Right cardiac atrium (tissue), 5 donors: ENCODE measurements around the gene CETP. TPM values are rescaled to one million over a fixed set of nuclear protein-coding genes. Genes with fewer than 3 reads are reported as not detected.

Experiments
- ATAC-seq, 2 donors: fragments of 200-7000 bp; cut with Tn5 transposase; one replicate each; pipeline versions ENCODE4 v1.8.0 to v1.9.1; 2020; ENCODE audit warnings: moderate library complexity in 2 of 2, mild to moderate bottlenecking in 1 of 2
- DNase-seq, 3 donors: peaks; one replicate each; pipeline ENCODE4 v3.0.0-alpha.2; 2020
- H3K27ac ChIP-seq: one replicate; pipeline ENCODE4 v1.5.1; 2013; ENCODE audit warnings: mild to moderate bottlenecking, low read length, control low read depth, moderate library complexity
- H3K27me3 ChIP-seq: one replicate; pipeline ENCODE4 v1.6.1; 2013; ENCODE audit not compliant: control insufficient read depth, insufficient read depth
- H3K4me1 ChIP-seq: one replicate; pipeline ENCODE4 v1.6.1; 2013; ENCODE audit warnings: low read length; ENCODE audit not compliant: control insufficient read depth, insufficient read depth
- H3K4me3 ChIP-seq: one replicate; pipeline ENCODE4 v1.5.1; 2013; ENCODE audit warnings: low read length, control low read depth
- H3K9me3 ChIP-seq: one replicate; pipeline ENCODE4 v1.6.1; 2013; ENCODE audit warnings: low read length; ENCODE audit not compliant: control insufficient read depth
- WGBS: extraction: QIAGEN DNeasy Blood & Tissue Kit; methylation state at CpG from one replicate; pipeline ENCODE4 v1.1.7; 2013; 5-methylcytosine and 5-hydroxymethylcytosine counted together
- intact Hi-C, 4 donors: fragments of 100-400 bp; cut with DNase I; formaldehyde crosslinking; loops; one replicate each; pipeline versions ENCODE4 v1.11.0 to v1.14.0; 2022 to 2023
- polyA plus RNA-seq: library from polyadenylated mRNA; stranded (reverse); fragments of 200-250 nt; gene quantifications from one replicate; pipeline ENCODE4 v1.2.3, GENCODE V29; 2013
- total RNA-seq, 4 donors: library from RNA; stranded (reverse); fragmentation: NEBNext Ultra II Directional; extraction: Animal tissue kit (Norgen Biotek cat#: 25700); gene quantifications; one replicate each; pipeline ENCODE4 v1.2.1, GENCODE V29; 2021
- donor health status: healthy with polysubstance abuse.
- donor health status: DM: no; HTN: yes; CAD: no.
- donor health status: DM: no; HTN: no; CAD: no.
- donor health status: DM: no; HTN: yes; CAD: no; lungs with severe emphysema.
- donor health status: DM: yes; HTN: yes; CAD: no.

CETP gene
- total and polyA plus RNA-seq, 5 donors, result 0.34 to 0.59 (median 0.46) TPM; not detected in 2

DNA sequence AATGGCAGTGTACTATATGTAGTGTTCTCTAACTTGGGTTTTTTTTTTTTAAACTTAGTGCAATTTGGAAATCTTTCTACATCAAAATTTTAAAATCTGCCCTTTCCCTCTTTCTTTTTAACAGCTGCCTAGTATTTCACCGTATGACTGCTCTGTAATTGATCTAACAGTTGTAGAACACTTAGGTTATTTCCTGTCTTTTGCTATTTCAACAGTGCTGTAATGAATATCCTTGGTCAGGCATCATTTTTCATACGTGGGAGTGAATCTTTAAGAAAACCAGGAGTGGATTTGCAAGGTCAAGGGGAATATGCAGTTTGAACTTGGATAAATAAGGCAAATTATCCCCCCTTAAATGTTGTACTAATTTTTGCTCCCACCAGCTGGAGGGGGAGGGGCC lies 31.5 kb downstream of the CETP start:
- H3K27ac ChIP-seq, result no peak overlapping the region
- WGBS, result 41% methylated on average over 2 of the region's 2 CpGs

DNA sequence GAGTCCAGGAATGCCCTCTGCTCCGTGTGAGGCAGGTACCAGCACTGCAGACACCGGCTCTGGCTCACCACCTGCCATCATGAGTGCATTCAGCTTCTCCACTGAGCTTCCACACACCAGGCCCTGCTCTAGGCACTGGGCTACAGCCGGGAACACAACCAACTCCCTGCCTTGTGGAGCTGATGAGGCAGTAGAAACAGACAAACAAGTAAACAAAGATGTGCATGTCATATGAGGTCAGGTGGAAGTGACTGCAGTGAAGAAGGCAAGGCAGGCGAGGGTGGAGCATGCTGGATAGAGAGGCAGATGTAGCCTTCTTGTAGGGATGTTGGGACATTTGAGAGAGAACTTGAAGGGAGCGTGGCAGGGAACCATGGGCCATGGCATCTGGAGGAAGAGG lies 32.6 kb downstream of the CETP start:
- Histone ChIP-seq H3K4me3 (no peak overlapping the region), H3K27ac (no peak overlapping the region), H3K4me1 (peaks cover 2% of the 10 kb centered on the region), H3K9me3 (no peaks in the 10 kb centered on the region), H3K27me3 (no peaks in the 10 kb centered on the region)
- no peak for ATAC-seq
- intact Hi-C loops, result no loop called here
- 80% methylated on average over 5 of the region's 5 CpGs for WGBS
- DNase-seq, result no peak

More for the DNA sequence above, 31.5 kb downstream of the CETP start:
- Histone ChIP-seq H3K27me3 (no peaks in the 10 kb centered on the region), H3K4me1 (no peaks in the 10 kb centered on the region), H3K9me3 (no peaks in the 10 kb centered on the region), H3K4me3 (no peak overlapping the region)
- intact Hi-C loops, result no loop called here
- ATAC-seq, result no peak
- DNase-seq, result no peak

DNA sequence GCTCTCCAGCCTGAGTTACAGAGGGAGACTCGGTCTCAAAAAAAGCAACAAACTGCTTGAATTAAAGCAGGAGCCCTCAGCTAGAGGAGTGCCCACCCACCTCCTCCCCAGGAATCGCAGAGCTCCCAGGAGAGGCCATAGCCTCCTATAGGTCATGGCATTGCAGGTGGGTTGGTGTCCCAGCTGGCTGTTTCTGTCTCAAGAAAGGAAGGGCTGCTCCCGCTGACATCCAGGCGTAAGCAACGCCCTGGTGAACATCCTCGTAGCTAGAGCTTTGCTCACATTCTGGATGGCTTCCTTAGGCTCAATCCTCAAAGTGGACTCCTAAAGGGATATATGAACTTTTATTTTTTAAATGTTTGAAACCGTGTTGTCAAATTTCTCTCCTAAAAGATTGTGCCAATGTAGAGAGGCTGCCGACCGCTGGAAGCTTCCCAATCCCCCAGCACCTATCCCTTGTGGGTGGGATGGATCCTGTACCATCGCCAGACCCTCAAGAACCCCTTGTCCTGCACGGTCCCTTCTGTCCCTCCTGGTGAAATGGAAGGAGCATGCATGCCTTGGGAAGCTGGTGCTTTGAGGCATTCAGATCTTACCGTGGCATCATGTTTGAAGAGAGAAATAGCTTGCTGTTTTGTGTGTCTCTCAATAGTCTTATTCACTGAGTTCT lies 33.5 kb downstream of the CETP start:
- no peaks in the 10 kb centered on the region for H3K27me3 ChIP-seq
- H3K27ac ChIP-seq, result no peak overlapping the region
- no peak overlapping the region for H3K4me3 ChIP-seq
- no peak for ATAC-seq
- 72% methylated on average over 12 of the region's 12 CpGs for WGBS
- DNase-seq, result no peak
- intact Hi-C loops, result no loop called here
- peaks cover 4% of the 10 kb centered on the region for H3K4me1 ChIP-seq
- H3K9me3 ChIP-seq, result no peaks in the 10 kb centered on the region

DNA sequence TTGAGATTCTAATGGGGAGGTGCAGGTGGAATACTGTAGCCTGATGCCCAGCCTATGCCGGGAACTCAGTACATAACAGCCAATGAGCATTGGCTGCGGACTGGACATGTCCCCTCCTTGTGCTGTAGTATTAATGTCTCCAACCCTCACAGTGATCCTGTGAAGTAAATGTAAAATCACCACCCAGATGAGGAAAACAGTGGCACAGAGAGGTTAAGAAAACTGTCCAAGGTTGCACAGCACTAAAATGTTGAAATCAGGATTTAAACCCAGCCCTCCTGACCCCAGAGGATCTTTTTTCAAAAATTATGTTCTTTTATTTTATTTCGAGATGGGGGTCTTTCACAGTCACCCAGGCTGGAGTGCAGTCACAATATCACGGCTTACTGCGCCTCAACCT lies 35.5 kb downstream of the CETP start:
- no peak overlapping the region for H3K27ac ChIP-seq
- no peak overlapping the region for H3K4me3 ChIP-seq
- H3K9me3 ChIP-seq, result no peaks in the 10 kb centered on the region
- H3K4me1 ChIP-seq, result peaks cover 8% of the 10 kb centered on the region
- WGBS, result 94% methylated on average over 5 of the region's 5 CpGs
- ATAC-seq, result no peak
- intact Hi-C loops, result no loop called here
- H3K27me3 ChIP-seq, result no peaks in the 10 kb centered on the region
- DNase-seq, result no peak

DNA sequence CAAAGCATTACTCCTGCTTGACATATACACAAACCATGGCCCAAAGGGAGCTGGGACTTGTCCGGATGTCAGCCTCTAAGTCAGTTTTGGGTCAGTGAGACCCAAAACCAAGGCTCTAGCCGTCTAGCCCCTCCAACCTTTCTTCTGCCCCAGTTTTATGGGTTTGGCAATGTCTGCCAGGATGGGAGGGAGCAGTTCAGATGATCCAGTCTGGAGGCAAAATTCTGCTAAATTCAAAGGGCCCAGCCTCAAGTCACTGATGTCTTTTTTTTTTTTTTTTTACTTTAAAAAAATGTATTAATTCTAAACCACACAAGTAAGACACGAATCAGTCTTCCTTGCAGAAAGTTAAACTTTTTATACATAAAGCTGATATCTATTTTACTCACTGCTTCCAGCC lies 36.2 kb downstream of the CETP start:
- 84% methylated on average over 3 of the region's 3 CpGs for WGBS
- peaks cover 8% of the 10 kb centered on the region for H3K4me1 ChIP-seq
- no peak overlapping the region for H3K4me3 ChIP-seq
- H3K9me3 ChIP-seq, result no peaks in the 10 kb centered on the region
- no peaks in the 10 kb centered on the region for H3K27me3 ChIP-seq
- intact Hi-C loops, result no loop called here
- ATAC-seq (no peak), DNase-seq (no peak)
- no peak overlapping the region for H3K27ac ChIP-seq

DNA sequence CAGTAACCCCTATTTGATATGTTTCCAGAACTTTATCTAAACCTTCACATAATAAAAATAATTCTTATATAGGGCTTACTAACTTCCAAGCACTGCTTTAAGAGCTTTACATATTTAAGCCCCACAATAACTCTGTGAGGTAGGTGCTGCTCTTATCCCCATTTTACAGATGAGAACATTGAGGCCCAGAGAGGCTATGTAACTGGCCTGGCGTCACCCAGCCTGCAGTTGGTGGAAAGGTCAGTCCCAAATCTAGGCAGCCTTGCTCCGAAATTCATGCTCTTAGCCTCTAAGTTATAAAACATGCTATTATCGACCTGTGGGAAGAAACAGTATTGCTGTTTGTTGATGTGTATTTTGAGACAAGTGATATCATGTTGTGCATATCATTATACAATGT lies 36.6 kb downstream of the CETP start:
- H3K9me3 ChIP-seq, result no peaks in the 10 kb centered on the region
- 93% methylated on average over 3 of the region's 3 CpGs for WGBS
- H3K4me3 ChIP-seq, result no peak overlapping the region
- H3K27ac ChIP-seq, result no peak overlapping the region
- intact Hi-C loops, result no loop called here
- ATAC-seq, result no peak
- no peak for DNase-seq
- H3K4me1 ChIP-seq, result peaks cover 8% of the 10 kb centered on the region
- no peaks in the 10 kb centered on the region for H3K27me3 ChIP-seq

DNA sequence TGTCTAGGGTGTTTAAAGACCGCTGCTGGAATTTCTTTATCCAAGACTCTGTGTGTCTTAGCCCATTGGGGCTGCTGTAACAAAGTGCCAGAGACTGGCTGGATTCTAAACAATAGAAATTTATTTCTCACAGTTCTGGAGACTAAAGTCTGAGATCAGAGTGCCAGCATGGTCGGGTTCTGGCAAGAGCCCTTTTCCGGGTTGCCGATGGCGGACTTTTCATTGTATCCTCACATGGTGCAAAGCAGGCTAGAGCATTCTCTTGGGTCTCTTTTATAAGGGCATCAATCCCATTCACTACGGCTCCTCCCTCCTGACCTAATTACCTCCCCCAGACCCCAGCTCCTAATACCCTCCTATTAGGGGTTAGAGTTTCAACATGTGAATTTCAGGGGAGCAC lies 37.1 kb downstream of the CETP start:
- DNase-seq (no peak), ATAC-seq (no peak)
- H3K27me3 ChIP-seq, result no peaks in the 10 kb centered on the region
- WGBS, result 70% methylated on average over 6 of the region's 6 CpGs
- no peak overlapping the region for H3K4me3 ChIP-seq
- H3K27ac ChIP-seq, result peak overlapping the region; percentile 9
- H3K4me1 ChIP-seq, result peaks cover 8% of the 10 kb centered on the region
- intact Hi-C loops, result no loop called here
- no peaks in the 10 kb centered on the region for H3K9me3 ChIP-seq

DNA sequence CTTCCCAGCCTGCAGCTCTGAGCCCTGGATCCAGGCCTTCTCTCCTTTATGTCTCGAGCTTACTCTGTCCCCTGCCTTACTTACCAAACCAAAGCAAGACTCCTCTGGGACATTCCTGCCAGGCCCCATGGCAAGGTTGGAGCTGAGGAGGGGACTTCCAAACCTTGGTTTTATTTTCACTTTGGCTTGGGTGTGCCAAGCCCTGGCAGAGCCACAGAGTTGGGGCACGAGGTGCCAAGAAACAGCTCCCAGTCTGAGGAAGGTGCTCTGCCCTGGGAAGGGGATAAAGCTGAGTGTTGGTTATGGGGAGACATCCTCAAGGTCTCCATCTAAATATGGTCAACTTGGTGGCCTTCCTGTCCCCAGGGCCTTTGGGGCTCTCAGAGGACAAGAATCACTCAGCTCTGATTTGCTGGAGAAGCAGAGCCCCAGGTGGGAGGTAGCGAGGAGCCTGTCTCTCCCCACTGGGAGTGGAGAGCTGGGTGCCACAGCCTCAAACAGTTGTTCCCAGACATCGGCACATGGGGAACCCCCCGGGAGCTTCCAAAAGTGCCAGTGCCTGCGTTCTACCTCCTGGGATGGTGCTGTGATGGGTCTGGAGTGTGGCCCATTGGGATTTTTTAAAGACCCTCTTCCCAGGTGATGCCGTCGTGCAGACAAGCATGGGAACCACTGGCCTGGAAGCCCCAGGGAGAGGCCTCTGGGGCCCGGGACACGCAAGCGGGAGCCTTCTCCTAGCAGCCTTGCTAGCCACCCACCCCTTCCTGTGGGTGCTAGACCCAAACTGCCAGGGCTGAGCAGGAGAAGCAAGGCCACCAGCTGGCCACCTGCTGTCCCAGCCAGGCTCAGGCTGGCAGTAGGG lies 37.9 kb downstream of the CETP start:
- H3K9me3 ChIP-seq, result no peaks in the 10 kb centered on the region
- H3K27me3 ChIP-seq, result no peaks in the 10 kb centered on the region
- H3K27ac ChIP-seq, result peak overlapping the region; percentile 2
- no peak overlapping the region for H3K4me3 ChIP-seq
- ATAC-seq (peak in 1 of 2 donors; percentile 9), DNase-seq (no peak)
- WGBS, result 79% methylated on average over 11 of the region's 11 CpGs
- intact Hi-C loops, result no loop called here
- H3K4me1 ChIP-seq, result peaks cover 8% of the 10 kb centered on the region

DNA sequence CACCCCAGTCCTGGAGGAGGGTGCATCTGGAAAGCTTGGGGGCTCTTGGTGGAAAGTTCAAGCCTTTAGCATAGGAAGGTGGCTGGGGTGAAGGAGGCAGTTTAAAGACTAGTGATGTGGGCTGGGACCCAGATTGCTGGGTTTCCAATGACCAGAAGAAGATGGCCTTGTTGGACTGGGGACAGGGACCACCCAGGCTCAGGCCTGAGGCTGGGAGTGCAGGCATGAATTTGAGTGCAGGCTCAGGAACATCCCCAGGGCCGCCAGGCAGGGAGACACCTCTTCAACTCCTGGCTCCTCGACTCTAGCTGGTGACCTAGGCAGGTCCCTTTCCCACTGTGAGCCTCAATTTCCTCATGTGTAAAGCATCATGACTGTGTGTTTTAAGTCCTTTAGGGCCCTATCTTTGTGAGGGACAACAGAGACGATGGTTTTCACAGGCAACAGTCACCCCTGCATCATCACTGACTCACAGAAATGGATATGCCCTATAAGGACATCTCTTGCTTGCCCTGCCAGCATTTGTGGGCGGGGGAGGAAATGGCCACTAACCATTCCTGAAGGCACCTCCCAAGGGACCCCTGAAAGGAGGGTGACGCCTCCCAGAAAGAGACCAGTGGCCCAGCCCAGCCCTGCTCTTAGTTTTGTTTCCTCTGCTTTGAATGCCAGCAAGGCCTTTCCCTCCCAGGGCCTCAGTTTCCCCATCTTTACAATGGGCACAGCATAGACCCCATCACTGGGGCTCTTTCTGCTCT lies 38.7 kb downstream of the CETP start:
- ATAC-seq (peak; percentile 76 to 95), DNase-seq (peak; percentile 87 to 92 (median 88))
- 61% methylated on average over 5 of the region's 5 CpGs for WGBS
- intact Hi-C loops, result no loop called here
- H3K4me1 ChIP-seq, result peaks cover 8% of the 10 kb centered on the region
- H3K27ac ChIP-seq, result peak overlapping the region; percentile 73
- no peaks in the 10 kb centered on the region for H3K27me3 ChIP-seq
- H3K4me3 ChIP-seq, result no peak overlapping the region
- H3K9me3 ChIP-seq, result no peaks in the 10 kb centered on the region

DNA sequence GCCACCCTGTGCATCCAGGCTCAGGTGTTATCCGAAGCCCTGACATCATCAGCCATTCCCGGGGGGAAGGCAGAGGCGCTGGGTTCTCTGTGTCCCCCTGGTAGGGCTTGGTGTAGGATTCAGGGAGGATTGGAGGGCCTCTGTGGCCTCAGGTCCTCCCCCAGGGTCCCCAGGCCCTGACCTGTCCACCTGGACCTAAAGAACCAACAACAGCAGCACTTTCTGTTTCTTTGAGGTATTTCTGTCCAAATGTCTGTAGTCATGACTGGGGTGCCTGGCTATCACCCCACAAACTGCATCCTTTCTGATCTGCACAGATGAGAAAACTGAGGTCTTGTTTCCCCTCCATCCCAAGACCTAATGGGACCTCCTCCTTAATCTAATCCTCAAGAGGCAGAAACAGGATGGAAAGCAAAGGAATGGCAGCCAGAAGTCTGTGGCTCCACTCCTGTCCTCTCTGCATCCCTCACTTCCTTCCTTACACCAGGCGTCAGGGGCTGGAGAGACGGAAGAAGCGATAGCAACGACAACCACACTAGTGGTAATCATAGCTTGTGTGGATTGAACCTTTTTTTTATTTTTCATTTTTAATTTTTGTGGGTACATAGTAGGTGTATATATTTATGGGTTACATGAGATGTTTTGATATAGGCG lies 39.4 kb downstream of the CETP start:
- 71% methylated on average over 8 of the region's 8 CpGs for WGBS
- DNase-seq, result no peak
- Histone ChIP-seq H3K4me1 (peaks cover 8% of the 10 kb centered on the region), H3K4me3 (no peak overlapping the region), H3K27me3 (no peaks in the 10 kb centered on the region), H3K9me3 (no peaks in the 10 kb centered on the region), H3K27ac (peak overlapping the region; percentile 73)
- intact Hi-C loops, result no loop called here
- ATAC-seq, result peak in 1 of 2 donors; percentile 53
